GM19099 (cell line): ENCODE results near the gene SLC35A5.

Experiments
- POLR2A ChIP-seq: IDR thresholded peaks from 3 replicates; pipeline ENCODE4 v1.6.1; 2011; ENCODE audit warnings: low read depth; ENCODE audit not compliant: insufficient read length; ENCODE audit errors: extremely low read depth

SLC35A5 gene, protein sequence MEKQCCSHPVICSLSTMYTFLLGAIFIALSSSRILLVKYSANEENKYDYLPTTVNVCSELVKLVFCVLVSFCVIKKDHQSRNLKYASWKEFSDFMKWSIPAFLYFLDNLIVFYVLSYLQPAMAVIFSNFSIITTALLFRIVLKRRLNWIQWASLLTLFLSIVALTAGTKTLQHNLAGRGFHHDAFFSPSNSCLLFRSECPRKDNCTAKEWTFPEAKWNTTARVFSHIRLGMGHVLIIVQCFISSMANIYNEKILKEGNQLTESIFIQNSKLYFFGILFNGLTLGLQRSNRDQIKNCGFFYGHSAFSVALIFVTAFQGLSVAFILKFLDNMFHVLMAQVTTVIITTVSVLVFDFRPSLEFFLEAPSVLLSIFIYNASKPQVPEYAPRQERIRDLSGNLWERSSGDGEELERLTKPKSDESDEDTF

DNA sequence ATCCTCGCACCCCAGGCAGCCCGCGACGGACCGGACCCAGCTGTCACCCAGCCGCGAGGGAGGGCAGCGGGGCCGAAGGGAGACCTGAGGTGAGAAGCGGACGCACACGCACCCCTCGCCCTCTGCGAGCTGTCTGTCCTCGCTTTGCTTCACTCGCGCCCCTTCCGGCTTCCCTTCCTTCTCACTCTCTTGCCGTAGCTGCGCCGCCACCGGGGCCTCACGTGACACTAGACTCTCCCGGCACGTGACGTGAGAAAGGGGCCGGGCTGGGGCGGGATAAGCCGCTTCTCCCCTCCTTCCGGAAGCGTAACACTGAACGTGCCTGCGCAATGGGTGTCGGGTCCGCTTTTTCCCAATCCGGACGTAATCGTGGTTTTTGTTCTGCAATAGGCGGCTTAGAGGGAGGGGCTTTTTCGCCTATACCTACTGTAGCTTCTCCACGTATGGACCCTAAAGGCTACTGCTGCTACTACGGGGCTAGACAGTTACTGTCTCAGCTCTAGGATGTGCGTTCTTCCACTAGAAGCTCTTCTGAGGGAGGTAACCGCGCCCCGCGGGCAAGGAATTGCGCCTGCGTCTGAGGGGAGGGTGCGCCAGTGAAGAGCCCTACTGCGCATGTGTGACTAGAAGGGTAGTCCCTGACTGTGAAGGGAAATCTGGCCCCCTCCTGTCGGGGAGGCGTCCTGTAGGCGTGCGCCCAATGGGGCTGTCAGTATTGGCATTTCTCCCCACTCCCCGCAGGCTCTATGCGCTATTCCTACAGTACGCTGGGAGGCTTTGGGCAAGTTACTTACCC lies at the start of gene SLC35A5, which contains the start of gene ATG3:
TSS of gene SLC35A5 (plus strand) at position 312 of the 796 bp plus-strand sequence. CDS start 1,359 bp downstream, outside the sequence.
TSS of gene ATG3 (minus strand) at position 229 of the 796 bp plus-strand sequence. CDS start 434 bp downstream, outside the sequence.
- peak; percentile 84 for TF ChIP-seq POLR2A

DNA sequence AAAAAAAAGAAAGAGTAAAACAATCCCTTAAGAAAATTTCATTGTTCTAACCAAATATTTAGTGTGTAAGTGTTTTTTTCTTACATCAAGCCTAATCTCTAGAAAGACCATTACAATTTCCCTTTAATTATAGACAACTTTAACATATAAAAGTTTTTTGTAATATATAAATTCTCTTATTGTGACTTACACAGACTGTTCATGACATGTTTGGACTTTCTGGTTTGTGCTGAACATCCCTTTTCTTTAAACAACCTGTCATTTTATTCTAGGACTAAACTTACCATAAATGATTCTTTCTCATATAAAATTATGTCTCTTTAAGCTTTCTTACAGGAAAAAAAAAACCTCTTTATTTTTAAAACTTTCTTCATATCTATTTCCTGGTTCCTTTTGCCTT lies 49.5 kb upstream of the SLC35A5 start:
- no peak for TF ChIP-seq POLR2A

DNA sequence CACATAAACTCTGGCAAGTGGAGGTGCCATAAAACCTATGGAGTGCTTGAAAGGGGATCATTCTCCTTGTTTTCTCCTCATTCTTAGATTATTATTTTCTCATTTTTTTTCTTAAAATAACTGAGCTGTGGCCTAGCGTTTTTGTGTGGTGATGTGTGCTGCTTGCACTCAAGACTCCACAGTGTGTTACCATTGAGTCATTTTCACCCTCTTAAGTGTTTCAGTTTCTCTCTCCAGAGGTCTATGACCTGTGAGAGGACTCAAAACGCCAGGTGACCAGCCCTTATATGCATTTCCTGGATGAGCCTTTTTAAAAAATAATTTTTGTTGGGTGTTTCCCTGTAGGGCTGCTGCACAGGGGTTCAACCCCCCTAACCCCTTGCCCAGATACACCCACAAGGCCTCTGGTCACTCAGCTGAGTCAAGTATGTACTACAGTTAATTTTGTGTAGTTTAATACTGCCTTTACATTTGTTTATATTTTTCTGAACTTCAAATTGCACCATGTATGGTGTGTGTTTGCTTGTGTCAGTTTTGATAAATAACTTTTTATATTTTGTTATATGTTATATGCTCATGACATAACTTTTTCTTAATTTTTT lies 47.2 kb upstream of the SLC35A5 start:
- TF ChIP-seq POLR2A, result no peak

DNA sequence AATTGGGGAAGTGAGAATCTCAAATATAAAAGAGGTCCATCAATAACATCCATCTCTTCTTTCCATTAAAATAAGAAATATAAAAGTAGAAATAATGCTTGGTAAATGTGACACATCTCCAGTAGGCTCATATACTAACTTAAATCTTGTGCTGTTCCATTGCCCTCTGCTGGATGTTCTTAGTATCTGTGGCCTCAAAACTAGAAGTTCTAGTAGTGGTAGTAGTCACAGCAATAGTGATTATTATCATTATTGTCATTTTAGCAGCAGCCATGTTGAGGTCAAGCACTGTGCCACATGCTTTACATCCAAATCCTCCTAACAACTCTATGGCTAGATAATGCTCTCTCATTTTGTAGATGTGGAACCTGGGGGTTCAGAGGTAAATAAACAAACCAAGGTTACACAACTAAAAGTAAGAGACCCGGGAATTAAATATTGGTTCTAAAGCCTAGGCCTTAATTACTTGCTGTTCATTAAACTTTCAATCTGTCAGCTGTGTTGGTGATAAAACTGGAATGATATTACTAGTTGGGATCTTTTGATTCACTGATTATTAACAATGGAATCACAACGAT lies 42.3 kb upstream of the SLC35A5 start:
- TF ChIP-seq POLR2A, result no peak

DNA sequence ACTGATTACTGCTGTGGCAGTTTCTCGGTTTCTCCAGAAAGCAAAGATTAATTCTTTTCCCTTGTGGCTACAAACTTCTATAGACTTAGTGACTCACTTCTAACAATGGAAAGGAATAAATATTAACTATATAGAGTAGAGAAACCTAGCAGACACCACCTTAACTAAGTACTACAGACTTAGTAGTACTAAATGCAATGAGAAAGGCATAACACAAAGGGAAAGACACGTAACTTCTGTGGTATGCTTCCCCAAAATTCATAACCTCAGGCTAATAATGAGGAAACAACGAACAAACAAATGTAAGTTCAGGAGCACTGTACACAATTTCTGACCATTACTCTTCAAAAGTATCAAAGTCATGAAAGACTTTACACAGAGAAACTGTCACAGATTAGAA lies 31.3 kb upstream of the SLC35A5 start:
- no peak for TF ChIP-seq POLR2A

DNA sequence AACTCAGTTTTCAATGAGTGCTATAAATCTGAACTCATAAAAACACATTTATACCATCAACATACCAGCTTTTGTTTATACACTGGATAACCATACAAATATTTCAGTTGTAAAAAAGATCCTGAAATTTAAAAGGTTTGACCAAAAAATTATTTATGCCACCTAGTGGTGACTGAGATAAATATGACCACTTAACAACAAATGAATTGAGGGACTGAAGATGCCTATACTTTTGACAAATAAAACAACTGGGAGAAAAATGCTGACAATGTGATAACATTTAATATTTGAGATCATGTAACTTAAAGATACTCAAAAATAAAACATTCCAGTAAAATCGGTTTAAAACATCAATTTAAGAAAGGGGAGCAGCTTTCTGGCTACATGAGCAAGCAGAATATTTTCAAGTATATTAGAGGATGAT lies 30.5 kb upstream of the SLC35A5 start:
- TF ChIP-seq POLR2A, result no peak

DNA sequence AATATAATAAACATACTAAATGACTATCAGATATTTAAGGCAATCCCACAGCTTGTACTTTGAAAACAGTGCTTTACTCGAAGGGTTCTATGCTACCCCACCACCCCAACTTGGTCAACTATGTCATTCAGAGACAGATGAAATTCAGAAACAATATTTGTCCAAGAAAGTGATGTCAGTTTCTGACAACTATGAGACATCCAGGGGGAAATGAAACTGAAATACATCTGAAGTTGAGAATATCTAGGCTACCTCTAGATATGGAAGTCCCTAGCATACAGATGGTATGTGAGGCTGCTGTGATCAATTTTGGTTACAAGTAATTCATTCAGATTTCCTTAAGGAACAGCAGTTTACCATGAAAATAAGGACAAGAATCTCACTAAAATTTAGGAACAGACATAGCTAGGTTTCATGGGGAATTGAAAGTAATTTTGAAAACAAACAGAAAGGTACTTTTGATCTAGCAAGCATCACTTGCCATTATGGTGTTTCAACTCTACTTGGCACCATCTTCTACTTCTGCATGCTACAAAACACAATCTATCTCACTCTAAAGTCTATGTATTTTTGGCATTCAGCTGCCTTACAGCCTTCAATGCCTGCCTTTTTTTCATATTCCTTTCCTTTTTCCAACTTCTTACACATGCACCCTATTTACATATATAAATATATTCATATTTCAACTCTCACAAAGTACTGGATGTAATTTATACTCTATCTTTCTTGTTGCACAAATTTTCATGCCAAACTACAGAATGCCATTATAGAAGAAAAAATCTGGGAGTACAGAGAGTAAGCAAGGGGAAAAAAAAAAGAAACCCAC lies 21.8 kb upstream of the SLC35A5 start:
- no peak for TF ChIP-seq POLR2A

DNA sequence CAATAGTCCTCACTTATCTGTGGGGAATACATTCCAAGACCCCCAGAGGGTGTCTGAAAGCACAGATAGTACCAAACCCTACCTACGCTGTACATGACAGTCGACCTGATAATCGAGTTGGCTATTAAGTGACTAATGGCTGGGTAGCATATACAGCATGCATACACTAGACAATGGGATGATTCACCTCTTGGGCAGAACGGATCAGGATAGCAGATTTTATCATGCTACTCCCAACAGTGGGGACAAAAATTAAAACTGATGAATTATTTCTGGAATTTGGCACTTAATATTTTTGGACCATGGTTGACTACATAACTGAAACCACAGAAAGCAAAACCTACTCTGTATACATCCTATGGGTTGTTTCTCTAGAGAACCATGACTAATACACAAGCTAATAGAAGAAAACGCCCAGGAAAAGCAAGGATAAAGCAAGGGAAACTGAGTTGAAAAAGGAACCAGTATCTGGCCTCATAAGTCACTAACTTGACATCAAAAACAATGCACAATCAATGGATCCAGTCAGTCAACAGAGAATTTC lies 15.6 kb upstream of the SLC35A5 start:
- no peak for TF ChIP-seq POLR2A

DNA sequence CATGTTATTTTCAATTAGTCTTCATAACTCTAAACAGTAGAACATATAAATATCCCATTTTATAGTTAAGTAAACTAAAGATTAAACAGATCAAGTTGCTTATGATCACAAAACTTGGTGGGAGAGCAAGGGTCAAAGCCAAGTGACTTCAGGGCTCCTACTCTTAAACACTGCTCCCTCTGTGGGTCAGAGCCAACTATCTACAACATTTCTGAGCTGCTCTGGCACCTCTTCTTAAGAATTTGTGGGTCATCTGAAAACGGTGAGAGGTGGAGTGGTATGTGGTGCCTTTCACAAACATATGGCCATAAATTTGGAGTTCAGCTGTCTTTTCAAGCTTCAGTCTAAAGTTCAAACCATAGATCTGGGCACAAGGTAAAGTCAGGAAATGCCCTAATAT lies 11.0 kb upstream of the SLC35A5 start:
- TF ChIP-seq POLR2A, result no peak

DNA sequence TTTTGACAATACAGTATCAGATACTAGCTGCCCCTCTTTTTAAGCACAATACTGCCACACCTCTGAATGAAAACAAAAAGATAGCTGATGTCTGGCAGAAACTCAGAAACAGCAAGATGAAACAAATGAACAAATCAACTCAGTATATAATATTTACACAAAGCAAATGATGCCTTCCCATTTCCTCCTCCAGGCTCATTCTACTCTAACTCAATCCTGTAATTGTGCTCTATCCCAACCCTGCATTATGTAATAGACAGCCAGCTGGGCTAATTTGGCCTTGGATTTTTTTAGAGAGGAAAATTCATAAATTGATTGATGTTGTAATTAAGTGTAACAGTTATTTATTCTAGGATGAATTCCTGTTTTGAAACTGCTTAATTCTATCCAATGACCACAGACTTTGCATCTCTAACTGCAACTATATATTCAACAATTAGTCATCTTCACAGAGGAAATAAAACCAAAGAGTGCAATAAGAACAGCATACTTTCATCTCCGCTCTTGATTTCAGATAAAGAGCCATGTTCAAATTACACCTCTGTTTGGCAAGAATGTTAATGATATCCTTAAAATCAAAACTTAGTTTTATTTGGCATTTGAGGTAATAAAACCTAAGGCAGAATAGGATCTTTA lies 6.2 kb upstream of the SLC35A5 start:
- TF ChIP-seq POLR2A, result no peak

DNA sequence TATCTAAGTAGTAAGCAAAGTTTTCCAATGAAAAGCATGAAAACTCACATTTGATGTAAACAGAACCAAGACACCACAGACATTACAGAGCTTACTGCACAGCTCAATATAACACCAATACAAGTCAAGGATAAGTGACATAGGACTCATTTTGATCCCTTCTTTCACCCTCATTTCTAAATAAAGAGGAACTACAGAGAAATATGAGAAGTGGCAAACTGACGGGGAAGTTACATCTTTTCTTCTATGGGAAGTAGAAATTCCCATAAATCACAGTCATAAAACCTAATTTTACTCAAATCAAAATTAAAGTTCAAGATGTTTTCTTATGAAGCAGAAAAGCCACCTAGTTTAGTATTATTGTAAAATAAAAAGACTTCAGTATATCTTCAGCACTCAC lies 3.9 kb upstream of the SLC35A5 start:
- no peak for TF ChIP-seq POLR2A

DNA sequence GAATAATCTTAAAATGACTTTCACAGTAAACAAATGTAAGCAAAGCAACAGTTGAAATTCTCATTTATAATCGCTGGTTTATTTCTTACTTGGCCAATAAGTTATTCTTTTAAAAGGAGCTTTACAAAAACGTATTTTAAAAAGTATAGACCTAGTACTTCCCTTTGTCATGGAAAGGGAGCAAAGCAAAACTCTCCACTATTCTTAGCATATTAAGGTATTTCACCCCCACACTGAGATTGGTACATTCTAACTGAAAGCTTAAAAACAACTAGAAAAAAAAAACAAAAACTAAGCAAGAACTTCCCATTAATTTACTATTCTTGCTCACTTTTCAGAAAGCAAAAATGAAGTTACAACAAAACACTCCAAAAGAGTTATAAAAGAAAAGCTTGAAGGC lies 1.5 kb upstream of the SLC35A5 start:
- TF ChIP-seq POLR2A, result no peak

DNA sequence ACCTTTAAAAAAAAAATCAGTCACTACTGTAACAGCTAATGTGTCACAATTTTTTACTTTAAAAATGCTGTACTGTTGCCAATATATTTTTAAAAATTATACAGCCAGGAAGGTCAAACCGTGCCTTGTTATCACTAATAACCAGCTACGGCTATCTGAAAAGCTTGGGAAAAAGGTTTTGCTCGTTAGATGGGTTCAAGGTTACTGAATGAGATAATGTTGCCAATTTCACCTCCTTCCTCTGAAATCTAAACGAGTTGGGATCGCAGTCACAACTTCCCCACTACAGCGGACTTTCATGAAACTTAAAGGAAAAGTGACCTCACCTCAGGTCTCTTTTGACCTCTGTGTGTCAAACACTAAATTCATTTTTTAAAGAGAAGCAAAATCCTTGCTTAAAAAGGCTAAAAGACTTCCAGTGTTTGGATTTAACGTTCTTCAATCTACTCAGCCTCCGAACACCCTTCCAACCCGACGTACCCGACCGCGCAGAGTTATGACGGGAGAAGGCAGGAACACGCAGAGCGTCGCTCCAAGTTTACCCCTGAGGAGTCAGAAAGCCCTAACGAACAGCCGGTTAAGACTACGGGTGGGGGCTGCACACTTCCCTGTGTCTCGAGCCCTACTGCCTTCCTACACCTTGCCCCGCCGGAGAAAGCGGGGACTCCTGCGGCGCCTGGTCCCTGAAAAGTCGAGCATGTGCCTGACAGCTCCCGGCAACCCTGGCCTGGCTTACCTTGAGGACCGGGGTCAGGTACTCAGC lies 943 bp upstream of the SLC35A5 start:
- no peak for TF ChIP-seq POLR2A
